ENCODE measurements around the gene MAGEA12. TPM values are rescaled to one million over a fixed set of nuclear protein-coding genes. Genes with fewer than 3 reads are reported as not detected.
"Not testable (repeated sequence)": the region's sequence is repeated elsewhere in the genome, so short reads cannot be mapped to it uniquely, and the experiment has no call there.

The MAGEA12 gene
- not detected for polyA plus RNA-seq (ENCODE audit: insufficient read length in 4 of 4)

GRCh38 chrX:152733261-152733975, at the start of gene MAGEA12, which contains the start of gene CSAG1:
Gene MAGEA12, plus strand, starts transcription at chrX:152733757. Its CDS starts 2,405 bp downstream, at chrX:152736162.
Gene CSAG1, minus strand, starts transcription at chrX:152733721. Its CDS starts 1,261 bp downstream, at chrX:152732460.
- DNase-seq (ENCODE audit: low read depth in 4 of 4, low spot score in 3 of 4): no peak

GRCh38 chrX:152697952-152698931, 35.3 kb upstream of the MAGEA12 start, which contains the start of gene MAGEA3:
Gene MAGEA3, plus strand, starts transcription at chrX:152698794. Its CDS starts 2,039 bp downstream, at chrX:152700833.
- not testable (repeated sequence) for DNase-seq (ENCODE audit: low read depth in 4 of 4, low spot score in 3 of 4)

DNA sequence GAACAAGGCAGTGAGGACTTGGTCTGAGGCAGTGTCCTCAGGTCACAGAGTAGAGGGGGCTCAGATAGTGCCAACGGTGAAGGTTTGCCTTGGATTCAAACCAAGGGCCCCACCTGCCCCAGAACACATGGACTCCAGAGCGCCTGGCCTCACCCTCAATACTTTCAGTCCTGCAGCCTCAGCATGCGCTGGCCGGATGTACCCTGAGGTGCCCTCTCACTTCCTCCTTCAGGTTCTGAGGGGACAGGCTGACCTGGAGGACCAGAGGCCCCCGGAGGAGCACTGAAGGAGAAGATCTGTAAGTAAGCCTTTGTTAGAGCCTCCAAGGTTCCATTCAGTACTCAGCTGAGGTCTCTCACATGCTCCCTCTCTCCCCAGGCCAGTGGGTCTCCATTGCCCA, 33.2 kb upstream of the MAGEA12 start:
- not testable (repeated sequence) for DNase-seq (ENCODE audit: low read depth in 4 of 4, low spot score in 3 of 4)

DNA sequence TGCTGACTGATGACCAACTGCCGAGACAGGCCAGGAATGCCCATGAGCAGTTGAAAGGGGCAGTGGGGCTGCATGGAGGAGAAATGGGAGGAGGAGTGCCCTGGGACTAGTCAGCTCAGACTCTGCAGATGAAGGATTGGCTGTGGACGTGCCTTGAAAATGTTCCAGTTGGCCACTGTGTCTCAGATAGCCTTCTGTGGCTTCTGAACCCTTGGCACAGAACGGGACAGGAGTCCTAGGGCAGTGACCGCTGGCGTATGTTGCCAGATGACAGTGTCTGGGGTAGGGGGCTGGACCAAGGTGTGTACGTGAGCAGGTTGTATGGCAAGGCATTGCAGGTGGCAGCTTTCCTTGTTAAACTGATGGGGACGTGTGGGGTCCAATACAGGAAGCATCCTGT, 27.1 kb upstream of the MAGEA12 start:
- DNase-seq (ENCODE audit: low read depth in 4 of 4, low spot score in 3 of 4): not testable (repeated sequence)

DNA sequence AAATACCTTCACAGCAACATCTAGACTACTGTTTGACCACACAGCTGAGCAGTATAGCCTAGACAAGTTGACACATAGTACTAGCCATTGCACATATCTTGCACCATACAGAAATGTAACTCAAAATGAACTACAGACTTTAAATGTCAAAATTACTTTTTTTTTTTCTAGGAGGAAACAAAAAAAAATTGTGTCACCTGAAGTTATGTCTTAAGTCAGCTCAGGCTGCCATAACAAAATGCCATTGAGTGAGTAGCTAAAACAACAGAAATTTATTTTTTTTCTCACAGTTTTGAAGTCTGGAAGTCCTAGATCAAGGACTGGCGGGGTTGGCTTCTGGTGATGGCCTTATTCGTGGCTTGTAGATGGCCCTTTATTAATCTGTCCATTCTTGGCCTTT, 24.4 kb upstream of the MAGEA12 start, which contains the start of gene CSAG2:
CSAG2 (minus strand) TSS at position 101 of the 400 bp plus-strand sequence. CDS start 161 bp downstream, outside the sequence.
- DNase-seq (ENCODE audit: low read depth in 4 of 4, low spot score in 3 of 4): not testable (repeated sequence)

DNA sequence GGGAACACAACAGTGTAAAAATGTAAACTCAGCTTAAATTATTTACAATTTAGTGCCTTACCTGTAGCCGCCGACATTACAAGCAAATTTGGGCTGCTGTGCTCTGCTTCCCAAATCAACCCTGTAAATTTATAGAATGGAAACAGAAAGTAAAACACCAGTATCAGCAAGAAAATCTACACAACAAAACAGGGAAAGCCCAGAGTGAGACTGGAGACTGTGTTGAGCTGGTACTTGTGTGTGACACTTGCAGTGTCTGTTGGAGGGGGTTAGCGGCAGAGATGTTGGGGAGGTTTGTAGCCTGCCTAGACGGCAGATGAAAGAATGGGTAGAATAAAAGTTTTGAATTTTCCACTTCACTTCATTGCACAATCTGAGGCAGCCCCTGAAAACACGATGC, 20.4 kb upstream of the MAGEA12 start:
- DNase-seq (ENCODE audit: low read depth in 4 of 4, low spot score in 3 of 4): not testable (repeated sequence)

GRCh38 chrX:152713815-152714787, 19.5 kb upstream of the MAGEA12 start, which contains the start of gene MAGEA2B:
Gene MAGEA2B, plus strand, starts transcription at chrX:152714628. Its CDS starts 2,479 bp downstream, at chrX:152717107.
- DNase-seq (ENCODE audit: low read depth in 4 of 4, low spot score in 3 of 4): not testable (repeated sequence)

GRCh38 chrX:152725409-152725808, 8.1 kb upstream of the MAGEA12 start:
- DNase-seq (ENCODE audit: low read depth in 4 of 4, low spot score in 3 of 4): no peak

- not testable (repeated sequence) for DNase-seq (ENCODE audit: low read depth in 4 of 4, low spot score in 3 of 4)
Measured at GRCh38 chrX:152734143-152734858, 744 bp downstream of the MAGEA12 start.

GRCh38 chrX:152735101-152735500, 1.5 kb downstream of the MAGEA12 start:
- DNase-seq (ENCODE audit: low read depth in 4 of 4, low spot score in 3 of 4): no peak

- no peak for DNase-seq (ENCODE audit: low read depth in 4 of 4, low spot score in 3 of 4)
Measured at GRCh38 chrX:152735860-152736511, 2.4 kb downstream of the MAGEA12 start.

GRCh38 chrX:152736528-152736927, 3.0 kb downstream of the MAGEA12 start:
- not testable (repeated sequence) for DNase-seq (ENCODE audit: low read depth in 4 of 4, low spot score in 3 of 4)

GRCh38 chrX:152738560-152738959, 5.0 kb downstream of the MAGEA12 start:
- DNase-seq (ENCODE audit: low read depth in 4 of 4, low spot score in 3 of 4): no peak

DNA sequence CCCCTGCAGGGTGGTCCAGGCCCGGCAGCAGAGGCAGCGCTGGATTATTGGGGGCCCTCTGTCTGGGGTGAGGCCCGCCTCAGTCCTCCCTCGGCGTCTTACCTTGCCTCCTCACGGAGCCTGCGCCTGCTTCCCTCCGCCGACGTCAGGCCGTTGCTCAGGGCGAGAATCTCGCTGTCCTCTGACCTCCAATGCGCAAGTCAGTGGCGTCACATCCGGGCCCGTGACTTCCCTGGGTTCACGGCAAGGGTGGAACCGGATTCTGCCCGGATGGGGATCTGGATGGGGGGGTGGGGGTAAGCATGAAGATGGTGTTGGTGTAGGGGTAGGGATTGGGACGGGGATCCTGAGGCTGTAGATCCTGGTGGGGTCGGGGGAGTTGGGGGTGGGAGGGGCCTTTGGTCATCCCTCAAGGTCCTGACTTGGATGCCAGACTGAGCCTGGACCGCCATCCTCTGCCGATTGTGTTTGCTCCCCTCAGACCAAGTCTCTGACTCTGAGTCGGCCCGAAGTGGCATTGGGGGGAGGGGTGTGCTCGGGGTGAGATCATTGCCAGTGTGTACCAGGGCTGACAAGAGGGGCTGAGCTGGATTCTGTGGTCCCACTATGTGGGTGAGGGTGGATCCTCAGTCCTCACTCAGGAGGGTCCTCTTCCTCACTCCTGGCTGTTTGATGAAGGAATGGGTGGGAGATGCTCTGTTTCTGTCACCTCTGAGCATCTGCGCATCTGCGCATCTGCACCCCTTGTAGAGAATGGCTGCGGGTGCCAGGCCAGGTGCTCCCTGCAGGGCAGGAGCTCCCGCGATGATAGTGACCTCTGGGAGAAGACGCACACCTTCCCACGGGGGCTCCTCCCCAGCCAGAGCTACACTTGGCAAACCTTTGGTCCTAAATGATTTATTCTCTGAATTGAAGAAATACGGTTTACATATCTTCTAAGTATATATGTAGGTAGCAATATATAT, 20.4 kb downstream of the MAGEA12 start, which contains the start of gene MAGEA2:
MAGEA2 (minus strand) TSS at position 157 of the 965 bp plus-strand sequence. CDS start 2,479 bp downstream, outside the sequence.
- DNase-seq (ENCODE audit: low read depth in 4 of 4, low spot score in 3 of 4): not testable (repeated sequence)

DNA sequence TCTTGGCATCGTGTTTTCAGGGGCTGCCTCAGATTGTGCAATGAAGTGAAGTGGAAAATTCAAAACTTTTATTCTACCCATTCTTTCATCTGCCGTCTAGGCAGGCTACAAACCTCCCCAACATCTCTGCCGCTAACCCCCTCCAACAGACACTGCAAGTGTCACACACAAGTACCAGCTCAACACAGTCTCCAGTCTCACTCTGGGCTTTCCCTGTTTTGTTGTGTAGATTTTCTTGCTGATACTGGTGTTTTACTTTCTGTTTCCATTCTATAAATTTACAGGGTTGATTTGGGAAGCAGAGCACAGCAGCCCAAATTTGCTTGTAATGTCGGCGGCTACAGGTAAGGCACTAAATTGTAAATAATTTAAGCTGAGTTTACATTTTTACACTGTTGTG, 21.3 kb downstream of the MAGEA12 start:
- not testable (repeated sequence) for DNase-seq (ENCODE audit: low read depth in 4 of 4, low spot score in 3 of 4)

- not testable (repeated sequence) for DNase-seq (ENCODE audit: low read depth in 4 of 4, low spot score in 3 of 4)
Measured at GRCh38 chrX:152758918-152759317, 25.4 kb downstream of the MAGEA12 start, which contains the start of gene CSAG3. Gene CSAG3, plus strand, starts transcription at chrX:152759218.

- DNase-seq (ENCODE audit: low read depth in 4 of 4, low spot score in 3 of 4): not testable (repeated sequence)
Measured at GRCh38 chrX:152759544-152759943, 26.0 kb downstream of the MAGEA12 start.

Measured in right renal pelvis (tissue), 4 donors.